Immature natural killer cell (primary cell): ENCODE measurements around the gene PCOLCE2. TPM values are rescaled to one million over a fixed set of nuclear protein-coding genes. Genes with fewer than 3 reads are reported as not detected.

Experiments
- DNase-seq, 3 donors: peaks; one replicate each; pipeline ENCODE4 v3.0.0; 2022; ENCODE audit warnings: mixed read lengths in 1 of 3
- H3K27ac Mint-ChIP-seq, 6 donors: one replicate each; pipeline ENCODE4 v1.8.0; 2020; ENCODE audit warnings: mixed read lengths in 6 of 6, mild to moderate bottlenecking in 5 of 6, inconsistent platforms in 4 of 6, moderate library complexity in 3 of 6
- H3K27me3 Mint-ChIP-seq, 3 donors: one replicate each; pipeline ENCODE4 v1.8.0; 2020 to 2021; ENCODE audit warnings: low read depth in 3 of 3, mild to moderate bottlenecking in 3 of 3, mixed read lengths in 3 of 3, moderate library complexity in 3 of 3, inconsistent platforms in 1 of 3
- H3K36me3 Mint-ChIP-seq, 3 donors: one replicate each; pipeline ENCODE4 v1.8.0; 2020; ENCODE audit warnings: mixed read lengths in 3 of 3, inconsistent platforms in 2 of 3, mild to moderate bottlenecking in 2 of 3
- H3K4me1 Mint-ChIP-seq, 2 donors: one replicate each; pipeline ENCODE4 v1.8.0; 2020; ENCODE audit warnings: inconsistent platforms in 2 of 2, mild to moderate bottlenecking in 2 of 2, mixed read lengths in 2 of 2, moderate library complexity in 1 of 2
- H3K4me3 Mint-ChIP-seq, 5 donors: one replicate each; pipeline ENCODE4 v1.8.0; 2020; ENCODE audit warnings: mild to moderate bottlenecking in 5 of 5, mixed read lengths in 5 of 5, inconsistent platforms in 3 of 5, moderate library complexity in 3 of 5
- H3K9me3 Mint-ChIP-seq, 6 donors: one replicate each; pipeline ENCODE4 v1.8.0; 2020; ENCODE audit warnings: mild to moderate bottlenecking in 6 of 6, mixed read lengths in 6 of 6, inconsistent platforms in 4 of 6, moderate library complexity in 3 of 6
- polyA plus RNA-seq, 3 donors: library from polyadenylated mRNA; unstranded; fragments of 300-500 nt; fragmentation: Illumina TruSeq; gene quantifications; one replicate each; pipeline ENCODE4 v1.2.3, GENCODE V29; 2021

Gene PCOLCE2
- polyA plus RNA-seq, 3 donors from 2014 or later = not detected

DNA sequence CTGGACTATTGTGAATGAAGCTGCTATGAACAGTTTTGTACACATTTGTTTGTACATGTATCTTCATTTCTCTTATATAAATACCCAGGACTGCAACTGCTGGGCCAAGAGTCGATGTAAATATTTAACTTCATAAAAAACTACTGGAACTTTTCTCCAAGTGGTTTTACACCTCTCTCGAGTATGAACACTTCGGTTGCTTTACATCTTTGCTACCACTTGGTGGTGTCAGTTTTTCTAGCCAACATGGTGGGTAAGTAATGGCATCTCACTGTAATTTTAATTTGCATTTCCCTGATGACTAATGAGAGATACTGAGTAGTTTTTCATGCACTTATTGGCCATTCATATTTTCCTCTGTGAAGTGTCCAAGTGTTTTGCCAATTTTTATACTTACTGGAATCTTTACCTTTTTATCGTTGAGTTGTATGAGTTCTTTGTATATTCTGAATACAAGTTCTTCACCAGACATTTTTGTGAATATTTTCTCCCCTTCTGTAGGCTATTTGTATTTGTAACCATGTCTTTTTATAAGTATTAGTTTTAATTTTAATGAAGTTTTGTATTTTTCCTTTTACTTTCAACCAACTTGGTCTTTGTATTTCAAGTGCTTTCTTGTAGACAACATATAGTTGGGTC lies 44.4 kb downstream of the PCOLCE2 start:
- Mint-ChIP-seq H3K27ac (no peak overlapping the region), H3K36me3 (no peaks in the 10 kb centered on the region), H3K4me1 (no peaks in the 10 kb centered on the region), H3K4me3 (no peak overlapping the region), H3K27me3 (peaks cover 0 to 3% (median 0%) of the 10 kb centered on the region in 3 donors), H3K9me3 (no peaks in the 10 kb centered on the region)
- DNase-seq = no peak

DNA sequence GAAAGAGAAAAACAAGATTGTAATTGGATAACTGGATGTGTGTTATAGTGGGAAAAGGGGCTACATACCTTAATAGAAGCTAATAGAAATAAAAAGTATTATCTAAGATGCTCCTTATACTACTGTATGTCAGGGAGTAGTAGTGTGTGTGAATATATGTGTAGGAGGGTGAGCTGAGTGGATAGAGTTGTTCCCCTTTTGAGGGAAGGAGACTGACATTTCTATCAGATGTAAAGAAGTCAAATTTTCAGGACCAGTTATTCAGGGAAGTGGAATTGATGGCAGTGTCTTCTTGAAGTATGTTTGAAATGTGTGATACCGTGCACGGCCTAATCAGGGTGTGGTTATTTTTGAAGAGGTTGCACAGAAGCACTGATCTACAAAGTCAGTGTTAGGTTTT lies 49.1 kb downstream of the PCOLCE2 start:
- DNase-seq = no peak
- no peaks in the 10 kb centered on the region for H3K36me3 Mint-ChIP-seq
- peaks cover 0 to 12% (median 0%) of the 10 kb centered on the region in 3 donors for H3K27me3 Mint-ChIP-seq
- no peaks in the 10 kb centered on the region for H3K4me1 Mint-ChIP-seq
- no peaks in the 10 kb centered on the region for H3K9me3 Mint-ChIP-seq
- no peak overlapping the region for H3K4me3 Mint-ChIP-seq
- H3K27ac Mint-ChIP-seq = no peak overlapping the region

DNA sequence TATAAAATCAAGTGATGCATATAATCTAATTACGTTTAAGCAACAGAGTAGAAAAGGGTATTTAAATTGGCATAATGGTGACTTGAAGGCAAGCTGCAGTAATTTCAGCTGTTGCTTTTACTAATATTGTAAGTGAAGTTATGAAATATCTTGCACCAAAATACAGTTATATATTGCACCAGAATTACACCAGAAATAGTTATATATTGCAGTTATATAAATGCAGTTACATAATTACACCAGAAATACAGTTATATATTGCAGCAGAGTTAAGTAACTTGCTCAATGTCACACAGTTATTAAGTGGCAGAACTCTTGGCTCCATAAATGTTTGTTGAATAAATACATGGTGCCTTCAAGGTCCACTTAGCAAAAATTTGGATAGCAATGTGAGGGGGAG lies 51.4 kb downstream of the PCOLCE2 start:
- Mint-ChIP-seq H3K27ac (no peak overlapping the region), H3K9me3 (no peaks in the 10 kb centered on the region), H3K27me3 (peaks cover 0 to 8% (median 0%) of the 10 kb centered on the region in 3 donors), H3K4me1 (no peaks in the 10 kb centered on the region), H3K4me3 (no peak overlapping the region), H3K36me3 (no peaks in the 10 kb centered on the region)
- DNase-seq = no peak

DNA sequence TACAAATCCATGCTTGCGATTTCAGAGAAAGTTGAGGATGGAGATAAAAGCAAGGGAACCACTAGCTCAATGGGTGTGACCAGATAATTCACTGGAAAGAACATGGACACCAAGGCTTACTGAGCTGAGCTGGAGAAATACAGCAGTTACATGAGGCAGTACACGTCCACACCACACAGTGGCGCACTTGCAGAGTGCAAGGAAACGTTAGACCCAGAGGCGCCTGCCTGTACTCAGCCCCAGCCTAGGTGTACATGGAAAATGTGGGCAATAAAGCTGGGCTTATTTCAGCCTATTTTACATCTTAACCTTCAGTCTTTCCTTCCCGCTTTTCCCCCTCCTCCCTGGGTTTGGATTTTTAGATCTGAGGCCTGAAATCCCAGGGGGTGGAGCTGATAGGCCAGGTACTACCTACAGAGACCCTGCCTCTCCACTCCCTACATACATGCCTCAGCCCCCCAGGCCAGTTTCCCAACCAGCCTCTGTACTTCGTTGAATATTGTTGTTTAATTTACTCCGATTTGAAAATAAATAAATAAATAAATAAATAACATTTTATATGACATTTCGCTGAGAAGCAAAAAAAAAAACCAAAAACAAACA lies 60.1 kb downstream of the PCOLCE2 start:
- H3K9me3 Mint-ChIP-seq = no peaks in the 10 kb centered on the region
- H3K4me1 Mint-ChIP-seq = no peaks in the 10 kb centered on the region
- no peaks in the 10 kb centered on the region for H3K36me3 Mint-ChIP-seq
- H3K27me3 Mint-ChIP-seq = peaks cover 4 to 17% (median 9%) of the 10 kb centered on the region in 3 donors
- no peak overlapping the region for H3K4me3 Mint-ChIP-seq
- peak; percentile 0 to 13 (median 7) for DNase-seq
- H3K27ac Mint-ChIP-seq = no peak overlapping the region

DNA sequence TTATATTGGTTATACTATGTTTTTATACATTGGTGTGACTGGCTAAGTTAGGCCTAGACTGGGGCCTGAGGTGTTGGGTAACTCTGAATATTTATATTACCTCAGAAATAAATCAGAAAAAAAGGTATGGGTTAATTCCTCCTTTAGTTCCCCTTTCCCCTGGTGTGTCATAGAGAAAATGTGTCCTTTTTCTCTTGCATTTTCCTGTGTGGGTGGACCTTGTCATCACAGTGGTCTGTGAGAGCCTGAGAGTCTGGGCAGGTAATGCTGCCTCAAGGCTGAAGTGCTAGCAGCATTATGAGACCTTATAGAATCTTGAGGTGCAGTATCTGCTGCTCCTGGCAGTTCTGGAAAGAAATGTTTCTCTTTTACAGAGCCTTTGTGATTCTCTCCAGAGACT lies 69.7 kb downstream of the PCOLCE2 start:
- H3K27ac Mint-ChIP-seq = no peak overlapping the region
- H3K36me3 Mint-ChIP-seq = no peaks in the 10 kb centered on the region
- H3K4me3 Mint-ChIP-seq = no peak overlapping the region
- H3K27me3 Mint-ChIP-seq = peaks cover 0 to 9% (median 8%) of the 10 kb centered on the region in 3 donors
- no peaks in the 10 kb centered on the region for H3K9me3 Mint-ChIP-seq
- no peaks in the 10 kb centered on the region for H3K4me1 Mint-ChIP-seq
- no peak for DNase-seq

DNA sequence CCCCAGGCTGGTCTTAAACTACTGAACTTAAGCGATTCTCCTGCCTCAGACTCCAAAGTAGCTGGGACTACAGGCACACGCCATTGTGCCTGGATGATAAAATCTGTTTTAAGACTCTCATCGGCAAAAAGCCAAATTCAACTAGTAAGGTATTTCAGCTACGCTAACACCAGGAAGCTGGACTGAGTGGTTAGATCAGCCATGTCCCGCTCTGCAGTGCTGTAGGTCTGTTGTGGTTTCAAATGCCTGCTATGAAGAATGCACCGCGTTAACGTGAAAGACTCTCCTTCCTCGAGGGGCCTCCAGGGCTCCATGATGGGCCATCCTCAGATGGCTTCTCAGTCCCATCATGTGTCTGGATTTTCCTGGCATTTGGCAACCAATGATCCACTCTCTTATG lies 70.2 kb downstream of the PCOLCE2 start:
- no peaks in the 10 kb centered on the region for H3K4me1 Mint-ChIP-seq
- no peaks in the 10 kb centered on the region for H3K9me3 Mint-ChIP-seq
- no peak overlapping the region for H3K27ac Mint-ChIP-seq
- peaks cover 0 to 9% (median 8%) of the 10 kb centered on the region in 3 donors for H3K27me3 Mint-ChIP-seq
- H3K36me3 Mint-ChIP-seq = no peaks in the 10 kb centered on the region
- DNase-seq = no peak
- H3K4me3 Mint-ChIP-seq = no peak overlapping the region

DNA sequence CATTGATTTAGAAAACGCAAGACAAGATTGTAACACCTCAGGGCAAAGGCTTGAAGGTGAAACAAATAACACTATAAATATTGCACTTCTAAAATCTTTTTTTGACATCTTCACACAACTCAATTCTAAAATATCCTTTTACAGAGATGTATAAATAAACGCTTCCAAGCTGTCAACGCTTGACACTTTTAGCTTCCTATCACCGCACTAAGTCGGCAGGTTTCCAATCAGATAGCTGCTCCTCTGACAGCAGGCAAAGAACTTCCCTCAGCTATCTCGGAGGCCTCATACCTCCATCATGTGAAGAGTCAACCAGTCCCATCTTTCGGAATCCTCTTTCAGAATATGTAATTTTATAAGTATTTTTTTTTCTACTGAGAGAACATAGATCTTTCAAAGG lies 71.0 kb downstream of the PCOLCE2 start:
- H3K27me3 Mint-ChIP-seq = peaks cover 0 to 10% (median 8%) of the 10 kb centered on the region in 3 donors
- DNase-seq = no peak
- H3K36me3 Mint-ChIP-seq = no peaks in the 10 kb centered on the region
- H3K4me3 Mint-ChIP-seq = no peak overlapping the region
- H3K9me3 Mint-ChIP-seq = no peaks in the 10 kb centered on the region
- H3K4me1 Mint-ChIP-seq = no peaks in the 10 kb centered on the region
- H3K27ac Mint-ChIP-seq = no peak overlapping the region

DNA sequence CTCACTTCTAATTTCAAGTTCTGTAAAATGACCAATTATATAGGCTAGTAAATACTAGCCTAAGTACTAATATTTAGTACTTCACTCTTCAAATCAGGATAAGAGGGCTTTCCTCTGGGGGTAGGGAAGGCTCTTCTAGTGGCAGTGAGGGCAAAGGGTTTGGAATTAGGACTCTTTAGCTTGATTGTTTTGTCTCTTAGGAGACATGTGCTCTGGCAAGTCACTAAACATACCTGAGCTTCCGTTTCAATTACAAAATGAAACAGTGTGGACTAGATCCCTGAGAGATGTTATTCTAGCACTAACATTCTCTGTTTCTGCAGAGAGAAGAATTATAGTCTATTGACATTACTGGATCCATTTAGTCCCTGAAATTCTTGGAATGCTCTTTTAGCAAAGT lies 71.5 kb downstream of the PCOLCE2 start:
- H3K4me3 Mint-ChIP-seq = no peak overlapping the region
- peaks cover 0 to 14% (median 5%) of the 10 kb centered on the region in 3 donors for H3K27me3 Mint-ChIP-seq
- H3K9me3 Mint-ChIP-seq = no peaks in the 10 kb centered on the region
- no peak overlapping the region for H3K27ac Mint-ChIP-seq
- H3K36me3 Mint-ChIP-seq = no peaks in the 10 kb centered on the region
- H3K4me1 Mint-ChIP-seq = no peaks in the 10 kb centered on the region
- no peak for DNase-seq

DNA sequence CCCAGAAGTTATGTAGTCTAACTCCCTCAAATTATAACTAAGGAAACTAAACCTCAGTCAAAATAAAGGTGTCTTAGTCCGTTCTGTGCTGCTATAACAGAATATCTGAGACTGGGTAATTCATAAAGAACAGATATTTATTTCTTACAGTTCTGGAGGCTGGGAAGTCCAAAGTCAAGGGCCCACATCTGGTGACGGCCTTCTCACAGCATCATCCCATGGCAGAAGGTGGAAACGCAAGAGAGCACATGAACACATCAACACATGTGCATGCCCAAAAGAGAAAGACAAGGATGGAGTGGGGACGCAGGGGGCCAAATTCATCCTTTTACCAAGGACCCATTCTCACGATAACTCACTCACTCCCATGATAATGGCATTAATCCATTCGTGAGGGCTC lies 73.1 kb downstream of the PCOLCE2 start:
- H3K9me3 Mint-ChIP-seq = no peaks in the 10 kb centered on the region
- no peak overlapping the region for H3K4me3 Mint-ChIP-seq
- no peak for DNase-seq
- H3K27ac Mint-ChIP-seq = no peak overlapping the region
- H3K27me3 Mint-ChIP-seq = peaks cover 0 to 17% (median 6%) of the 10 kb centered on the region in 3 donors
- no peaks in the 10 kb centered on the region for H3K36me3 Mint-ChIP-seq
- no peaks in the 10 kb centered on the region for H3K4me1 Mint-ChIP-seq

DNA sequence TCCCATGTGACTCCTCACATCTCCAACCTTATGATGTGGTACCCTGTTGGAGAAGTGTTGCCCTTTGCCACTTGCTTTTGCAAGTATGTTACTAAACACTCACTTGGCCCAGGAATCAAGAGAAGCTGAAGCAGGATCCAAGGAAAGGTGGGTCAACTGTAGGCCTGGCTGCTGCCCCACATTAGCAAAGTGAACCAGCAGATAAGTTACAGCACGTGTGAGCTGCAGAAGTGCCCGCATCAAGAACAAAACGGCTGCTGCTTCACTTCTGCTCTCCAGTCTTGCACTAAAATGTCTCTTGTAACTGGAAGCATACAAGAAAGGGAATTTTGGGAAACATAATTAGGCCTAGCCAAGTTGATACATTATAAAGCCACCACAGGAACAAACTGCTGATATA lies 79.6 kb downstream of the PCOLCE2 start:
- no peaks in the 10 kb centered on the region for H3K4me1 Mint-ChIP-seq
- H3K4me3 Mint-ChIP-seq = no peak overlapping the region
- DNase-seq = no peak
- H3K36me3 Mint-ChIP-seq = no peaks in the 10 kb centered on the region
- peaks cover 0 to 14% (median 5%) of the 10 kb centered on the region in 3 donors for H3K27me3 Mint-ChIP-seq
- no peak overlapping the region for H3K27ac Mint-ChIP-seq
- H3K9me3 Mint-ChIP-seq = no peaks in the 10 kb centered on the region

DNA sequence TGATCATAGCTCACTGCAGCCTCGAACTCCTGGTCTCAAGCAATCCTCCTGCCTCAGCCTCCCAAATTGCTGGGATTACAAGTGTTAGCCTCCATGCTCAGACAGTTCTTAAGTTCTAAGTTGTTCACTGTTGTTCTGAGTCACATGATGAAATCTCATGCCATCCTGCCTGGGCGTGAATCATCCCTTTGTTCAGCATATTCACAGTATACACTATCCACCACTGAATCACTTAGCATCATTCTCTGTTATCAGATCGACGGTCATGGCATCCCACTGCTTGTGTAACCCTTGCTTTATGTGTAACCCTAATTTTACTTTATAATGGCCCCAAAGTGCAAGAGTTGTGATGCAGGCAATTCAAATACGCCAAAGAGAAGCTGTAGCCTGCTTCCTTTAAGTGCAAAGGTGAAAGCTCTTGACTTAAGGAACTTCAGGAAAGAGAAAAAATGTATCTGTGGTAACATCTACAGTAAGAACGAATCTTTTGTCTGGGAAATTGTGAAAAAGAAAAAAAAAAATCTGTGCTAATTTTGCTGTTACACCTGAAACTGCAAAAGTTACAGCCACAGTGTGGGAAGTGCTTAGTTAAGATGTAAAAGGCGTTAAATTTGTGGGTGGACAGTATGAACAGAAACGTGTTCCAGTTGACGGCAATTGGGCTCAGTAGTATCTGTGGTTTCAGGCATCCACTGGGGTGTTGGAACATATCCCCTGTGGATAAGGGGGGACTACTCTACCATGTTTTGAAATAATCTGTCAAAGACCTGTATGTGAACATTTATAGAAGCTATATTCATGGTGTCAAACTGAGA lies 80.6 kb downstream of the PCOLCE2 start:
- Mint-ChIP-seq H3K9me3 (no peaks in the 10 kb centered on the region), H3K36me3 (no peaks in the 10 kb centered on the region), H3K27me3 (peaks cover 1 to 14% (median 8%) of the 10 kb centered on the region in 3 donors), H3K4me3 (no peak overlapping the region), H3K27ac (no peak overlapping the region), H3K4me1 (no peaks in the 10 kb centered on the region)
- no peak for DNase-seq

DNA sequence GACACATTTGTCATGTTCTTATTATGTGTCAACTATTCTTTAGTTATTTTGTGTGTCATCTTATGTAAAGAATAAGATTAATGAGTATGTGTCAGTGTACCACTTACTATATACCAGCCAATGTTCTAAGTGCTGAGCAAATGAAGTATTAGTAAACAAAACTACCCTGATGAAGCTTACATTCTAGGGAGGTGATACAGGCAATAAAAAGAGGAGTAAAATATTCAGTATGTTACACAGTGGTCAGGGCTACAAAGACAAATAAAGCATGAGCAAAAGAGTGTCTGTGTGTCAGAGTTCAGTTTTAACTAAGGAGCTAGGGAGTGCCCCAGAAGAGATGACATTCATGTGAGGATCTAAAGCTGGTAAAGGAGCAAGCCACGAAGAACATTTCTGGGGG lies 86.0 kb downstream of the PCOLCE2 start:
- Mint-ChIP-seq H3K27ac (no peak overlapping the region), H3K4me1 (no peaks in the 10 kb centered on the region), H3K4me3 (no peak overlapping the region), H3K27me3 (peaks cover 0 to 7% (median 5%) of the 10 kb centered on the region in 3 donors), H3K9me3 (no peaks in the 10 kb centered on the region), H3K36me3 (no peaks in the 10 kb centered on the region)
- no peak for DNase-seq

DNA sequence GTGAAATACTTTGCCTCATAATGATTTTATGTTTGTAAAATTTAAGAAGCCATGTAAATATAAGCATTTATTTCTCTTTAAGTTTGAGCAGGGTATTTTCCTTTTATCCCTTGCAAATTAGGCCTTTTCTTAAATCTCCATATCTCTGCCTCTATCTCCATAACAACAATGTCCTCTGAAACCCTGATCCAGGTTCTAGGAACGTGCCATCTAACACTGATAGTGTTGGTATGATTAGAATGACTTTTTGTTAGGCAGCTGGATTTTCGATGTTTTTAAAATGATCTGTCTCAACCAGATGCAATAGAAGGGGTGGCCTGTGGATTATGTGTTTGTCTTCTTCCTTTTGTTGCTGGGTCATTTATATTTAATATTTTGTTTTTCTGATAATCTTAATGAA lies 87.1 kb downstream of the PCOLCE2 start:
- H3K27ac Mint-ChIP-seq = no peak overlapping the region
- no peak overlapping the region for H3K4me3 Mint-ChIP-seq
- no peaks in the 10 kb centered on the region for H3K36me3 Mint-ChIP-seq
- DNase-seq = no peak
- H3K4me1 Mint-ChIP-seq = no peaks in the 10 kb centered on the region
- peaks cover 0 to 10% (median 5%) of the 10 kb centered on the region in 3 donors for H3K27me3 Mint-ChIP-seq
- no peaks in the 10 kb centered on the region for H3K9me3 Mint-ChIP-seq

DNA sequence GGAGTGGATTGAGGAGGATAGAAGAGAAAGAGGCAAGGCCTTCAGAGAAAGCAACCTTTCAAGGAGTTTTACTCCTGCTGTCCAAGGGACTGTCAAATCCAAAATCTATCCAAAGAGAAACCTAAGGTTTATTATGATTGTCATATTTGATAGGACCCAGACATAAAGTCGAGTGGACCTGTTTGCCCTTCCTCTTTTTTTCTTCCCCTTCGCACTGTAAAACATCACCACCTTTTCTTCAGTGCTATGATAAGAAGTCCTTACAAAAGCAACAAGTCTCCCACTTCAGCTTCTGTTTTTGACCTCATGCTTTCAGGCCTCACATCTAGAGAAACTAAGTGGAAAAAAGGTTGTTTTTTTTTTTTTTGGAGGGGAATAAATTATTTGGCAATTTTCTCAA lies 92.1 kb downstream of the PCOLCE2 start:
- Mint-ChIP-seq H3K27ac (no peak overlapping the region), H3K36me3 (no peaks in the 10 kb centered on the region), H3K9me3 (no peaks in the 10 kb centered on the region), H3K4me1 (no peaks in the 10 kb centered on the region), H3K4me3 (no peak overlapping the region), H3K27me3 (peaks cover 0 to 8% (median 0%) of the 10 kb centered on the region in 3 donors)
- no peak for DNase-seq
